Activated CD8-positive, alpha-beta memory T cell treated with anti-CD3 and anti-CD28 coated beads, Interleukin-2, amount 50 U/mL, for 24 hours (primary cell): ENCODE data around the gene DCUN1D2.
"Not testable (repeated sequence)": the region's sequence is repeated elsewhere in the genome, so short reads cannot be mapped to it uniquely, and the experiment has no call there.

Experiments used
- DNase-seq: peaks from one replicate; pipeline ENCODE4 v3.0.0-alpha.2; 2020; ENCODE audit errors: extremely low read depth

Gene DCUN1D2

DNA sequence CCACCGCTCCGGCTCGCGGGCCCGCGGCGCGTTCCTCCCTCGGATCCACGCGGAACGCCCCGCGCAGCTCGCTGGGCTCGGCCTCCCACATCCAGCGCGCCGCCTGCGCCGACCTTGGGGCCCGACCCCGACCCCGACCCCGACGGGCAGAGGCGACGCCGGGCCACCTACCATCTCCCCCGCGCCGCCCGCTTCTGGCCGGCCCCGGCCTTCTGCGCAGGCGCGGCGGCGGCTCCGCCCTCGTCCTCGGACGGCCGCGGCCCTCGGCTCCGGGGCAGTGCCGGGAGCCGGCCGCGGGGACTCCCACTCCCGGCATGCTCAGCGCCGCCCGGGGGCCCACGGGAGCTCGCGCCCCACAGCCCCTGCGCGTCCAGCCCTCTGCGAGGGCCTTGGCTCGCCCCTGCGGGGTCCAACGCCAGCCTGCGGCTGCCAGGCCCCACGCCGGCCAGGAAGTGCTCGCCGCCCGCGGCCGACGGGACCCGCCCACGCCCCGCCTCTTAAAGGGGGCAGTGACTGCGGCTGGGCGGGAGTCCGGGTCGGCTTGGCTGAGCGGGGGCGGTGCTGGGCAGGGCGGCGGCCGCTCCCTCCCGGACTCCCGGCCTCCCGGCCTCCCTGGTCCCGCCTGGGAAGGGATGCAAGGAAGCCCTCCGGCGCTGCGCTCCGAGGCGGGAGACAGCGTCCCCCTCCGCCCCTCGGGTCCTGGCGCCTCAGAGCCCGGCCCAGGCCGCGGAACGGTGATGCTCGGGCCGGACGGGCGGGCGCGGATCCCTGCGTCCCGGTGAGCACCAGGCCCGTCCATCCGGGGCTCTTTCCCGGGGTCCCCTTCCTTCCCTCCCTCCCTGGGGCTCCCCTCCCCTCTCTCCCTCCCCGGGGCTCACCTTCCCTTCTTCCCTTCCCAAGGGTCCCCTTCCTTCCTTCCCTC, at the start of gene DCUN1D2:
DCUN1D2 (minus strand) TSS at position 216 of the 922 bp plus-strand sequence; CDS start at position 174, 42 bp downstream.
- DNase-seq, result peak; percentile 21

DNA sequence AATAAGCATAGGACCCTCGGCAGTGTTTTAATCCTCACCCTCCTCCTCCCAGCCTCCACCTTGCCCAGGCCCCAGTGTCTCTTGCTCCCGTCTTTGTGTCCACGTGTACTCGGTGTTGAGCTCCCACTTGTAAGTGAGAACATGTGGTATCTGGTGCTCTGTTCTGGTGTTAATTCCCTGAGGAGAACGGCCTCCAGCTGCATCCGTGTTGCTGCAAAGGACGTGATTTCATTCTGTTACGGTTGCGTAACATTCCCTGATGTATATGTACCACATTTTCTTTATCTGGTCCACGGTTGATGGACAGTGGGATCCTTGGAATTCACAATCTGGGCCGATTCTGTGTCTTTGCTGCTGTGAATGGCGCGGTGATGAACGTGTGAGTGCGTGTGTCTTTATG, 49.3 kb upstream of the DCUN1D2 start:
- DNase-seq, result no peak

DNA sequence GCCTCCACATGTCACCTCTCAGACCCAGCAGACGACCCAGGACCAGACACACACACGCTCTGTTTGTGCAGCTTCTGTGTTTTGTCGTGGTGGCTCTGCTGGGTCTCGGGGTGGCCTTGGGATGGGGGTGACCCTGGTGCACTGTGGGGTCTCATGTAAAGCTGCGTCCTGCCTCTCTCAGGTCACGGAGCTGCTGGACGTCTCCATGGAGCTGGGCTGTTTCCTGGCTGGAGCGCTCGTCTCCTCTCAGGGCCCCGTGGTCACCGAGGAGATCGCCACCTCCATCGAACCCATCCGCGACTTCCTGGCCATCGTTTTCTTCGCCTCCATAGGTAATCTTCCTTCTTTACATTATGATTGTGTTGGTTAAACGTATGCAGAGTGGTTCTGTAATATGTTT, 48.7 kb upstream of the DCUN1D2 start:
- DNase-seq, result no peak

DNA sequence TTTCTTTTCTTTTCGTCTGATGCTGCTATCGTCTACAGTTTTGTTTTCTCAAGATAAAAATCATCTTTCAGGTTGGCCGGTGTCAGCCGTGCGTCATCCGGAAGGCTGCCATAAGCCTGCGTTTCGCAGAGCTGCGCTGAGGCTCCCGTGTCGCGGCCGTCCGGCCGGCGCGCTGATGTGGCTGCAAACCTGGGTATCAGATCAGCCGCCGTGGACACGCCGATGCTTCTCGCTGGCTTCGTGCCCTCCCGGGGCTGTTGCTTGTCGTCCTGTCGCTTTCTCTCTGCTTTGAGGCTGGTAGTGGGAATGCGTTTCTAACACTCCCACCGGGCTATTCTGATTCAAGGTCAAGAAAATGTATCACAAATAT, 48.2 kb upstream of the DCUN1D2 start:
- no peak for DNase-seq

DNA sequence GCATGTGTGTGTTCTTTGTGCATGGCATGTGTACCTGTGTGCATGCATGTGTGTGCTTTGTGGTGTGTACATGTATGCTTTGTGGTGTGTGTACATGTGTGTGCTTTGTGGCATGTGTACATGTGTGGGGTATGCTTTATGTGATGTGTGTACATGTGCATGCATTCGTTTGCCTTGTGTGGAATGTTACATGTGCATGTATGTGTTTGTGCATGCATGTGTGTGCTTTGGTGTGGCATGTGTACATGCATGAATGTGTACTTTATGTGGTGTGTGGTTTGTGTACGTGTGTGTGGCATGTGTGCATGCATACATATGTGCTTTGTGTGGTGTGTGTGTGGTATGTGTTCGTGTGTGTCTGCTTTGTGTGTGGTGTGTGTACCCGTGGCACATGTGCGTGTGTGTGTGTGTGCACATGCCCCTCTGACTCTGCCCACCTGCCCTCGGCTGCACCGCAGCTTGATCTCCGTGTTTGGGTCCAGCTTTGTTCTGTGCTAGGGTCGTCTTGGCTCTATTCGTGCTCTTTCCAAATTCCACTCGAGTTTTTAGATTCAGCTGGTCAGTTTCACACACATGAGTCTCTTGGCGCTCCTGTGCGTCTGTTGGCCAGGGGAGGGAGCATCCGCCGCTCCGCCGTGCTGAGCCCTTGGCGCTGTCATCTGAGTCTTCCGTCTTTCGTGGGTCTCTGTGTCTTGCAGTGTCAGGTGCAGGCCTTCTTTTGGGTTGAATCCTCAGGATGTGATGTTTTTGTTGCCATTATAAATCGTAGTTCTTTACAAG, 47.6 kb upstream of the DCUN1D2 start:
- no peak for DNase-seq

DNA sequence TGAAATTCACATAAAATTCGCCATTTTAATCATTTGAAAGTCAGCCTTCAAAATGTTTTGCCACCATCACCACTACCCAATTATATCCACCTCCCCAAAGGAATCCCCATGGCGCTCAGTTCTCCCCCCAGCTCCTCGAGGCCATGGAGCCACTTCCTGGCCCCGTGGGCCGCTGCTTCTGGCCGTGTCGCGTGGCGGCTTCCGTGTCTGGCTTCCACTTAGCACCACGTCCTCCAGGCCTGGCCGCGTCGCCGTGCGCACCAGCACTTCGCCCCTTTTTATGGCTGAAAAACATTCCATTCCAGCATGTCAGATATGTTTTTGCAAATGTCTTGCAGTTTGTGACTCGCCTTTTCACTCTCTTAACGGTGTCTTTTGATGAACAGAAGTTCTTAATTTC, 46.7 kb upstream of the DCUN1D2 start:
- DNase-seq, result no peak

DNA sequence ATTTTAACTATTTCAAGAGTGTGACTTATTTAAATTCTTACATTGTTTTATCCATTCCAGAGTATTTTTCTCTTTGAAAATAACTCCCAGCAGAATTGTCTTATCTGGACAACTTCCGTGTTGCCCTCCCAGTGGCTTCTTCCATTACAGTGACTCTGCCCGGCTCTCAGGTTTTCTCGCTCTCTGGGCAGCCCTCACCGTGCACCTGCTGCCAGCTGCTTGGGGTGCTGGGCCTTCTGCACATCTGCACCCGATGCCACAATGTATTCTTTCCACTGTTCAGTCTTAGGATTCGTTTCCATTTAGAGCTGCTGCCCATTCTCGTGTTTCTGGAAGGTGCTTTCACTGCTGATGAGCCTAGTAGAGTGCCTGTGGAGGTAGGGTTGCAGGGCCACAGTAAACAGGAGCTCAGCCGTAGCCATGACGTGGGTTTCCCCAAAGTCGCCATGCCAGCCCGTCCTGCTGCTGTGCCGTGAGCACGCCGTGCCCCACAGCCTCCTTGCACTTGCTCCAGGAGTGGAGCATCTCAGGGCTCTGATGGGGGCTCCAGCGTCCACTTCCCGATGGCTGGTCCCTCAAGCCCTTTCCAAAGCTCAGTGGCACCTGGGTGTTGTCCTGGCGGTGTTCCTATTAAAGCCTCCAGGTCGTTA, 46.1 kb upstream of the DCUN1D2 start:
- no peak for DNase-seq

DNA sequence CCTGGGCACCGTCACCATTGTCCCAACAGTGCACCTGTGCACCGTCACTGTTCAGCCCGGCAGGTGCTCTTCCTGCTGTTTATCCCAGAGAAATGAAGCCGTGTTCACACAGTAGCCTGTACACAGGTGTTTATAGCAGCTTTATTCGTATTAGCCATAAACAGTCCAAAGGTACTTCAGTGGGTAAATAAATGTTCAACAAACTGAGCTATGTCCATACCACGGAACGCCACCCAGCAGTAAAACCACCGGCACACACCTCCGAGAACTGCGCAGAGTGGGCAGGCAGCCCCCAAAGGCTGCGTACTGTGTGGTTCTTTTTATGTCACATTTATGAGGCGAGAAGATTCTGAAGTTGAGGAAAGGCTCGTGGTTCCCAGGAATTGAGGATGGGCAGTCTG, 44.9 kb upstream of the DCUN1D2 start:
- DNase-seq, result no peak

DNA sequence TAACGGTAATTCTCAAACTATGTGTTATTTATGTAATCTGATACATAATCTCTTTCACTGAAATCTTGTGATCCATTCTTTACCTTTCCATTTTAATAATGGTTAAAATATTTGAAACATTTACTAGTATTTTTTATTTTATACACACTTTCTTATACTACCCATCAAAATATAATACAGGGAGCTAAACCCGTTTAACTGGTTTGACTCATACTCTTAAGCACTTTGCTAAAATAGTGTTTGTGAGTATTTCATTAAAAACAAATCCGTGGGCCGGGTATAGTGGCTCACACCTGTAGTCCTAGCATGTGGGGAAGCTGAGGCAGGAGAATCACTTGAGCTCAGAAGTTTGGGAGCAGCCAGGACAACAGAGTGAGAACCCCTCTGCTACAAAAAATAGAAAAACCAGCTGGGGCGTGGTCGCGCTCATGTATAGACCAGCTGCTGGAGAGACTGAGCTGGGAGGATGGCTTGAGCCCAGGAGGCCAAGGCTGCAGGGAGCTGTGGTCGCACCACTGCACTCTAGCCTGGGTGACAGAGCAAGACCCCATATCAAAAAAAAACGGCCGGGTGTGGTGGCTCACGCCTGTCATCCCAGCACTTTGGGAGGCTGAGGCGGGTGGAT, 43.8 kb upstream of the DCUN1D2 start:
- no peak for DNase-seq

DNA sequence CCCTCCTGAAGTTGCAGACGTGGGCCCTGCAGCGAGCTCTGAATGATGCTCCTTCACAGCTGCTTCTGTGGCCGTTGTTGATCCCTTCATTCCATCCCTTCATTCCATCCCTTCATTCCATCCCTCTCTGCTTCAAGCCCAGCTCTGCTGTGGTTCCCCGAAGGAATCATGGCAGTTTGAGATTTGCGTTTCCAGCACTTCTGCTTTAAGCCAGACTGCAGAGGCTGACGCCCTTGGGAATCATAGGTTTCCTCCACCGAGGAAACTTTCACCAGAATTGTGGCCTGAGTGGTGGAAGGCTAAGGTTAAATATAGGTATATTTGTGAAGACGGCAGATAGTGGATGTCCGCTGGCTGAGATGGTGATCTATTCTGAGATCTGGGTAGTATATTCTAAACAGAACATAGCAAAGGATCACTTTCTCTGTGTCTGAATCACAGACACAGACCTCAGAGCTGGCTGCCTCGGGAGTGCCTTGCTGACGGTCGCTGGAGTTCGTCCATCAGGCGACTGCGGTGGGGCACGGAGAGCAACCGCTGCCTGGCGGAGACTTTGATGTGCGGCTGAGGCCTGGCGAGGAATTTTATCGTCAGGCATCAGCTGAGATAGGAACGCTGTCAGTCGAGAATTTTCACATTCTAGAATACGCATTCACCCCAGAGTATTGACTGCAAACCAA, 42.8 kb upstream of the DCUN1D2 start:
- no peak for DNase-seq

DNA sequence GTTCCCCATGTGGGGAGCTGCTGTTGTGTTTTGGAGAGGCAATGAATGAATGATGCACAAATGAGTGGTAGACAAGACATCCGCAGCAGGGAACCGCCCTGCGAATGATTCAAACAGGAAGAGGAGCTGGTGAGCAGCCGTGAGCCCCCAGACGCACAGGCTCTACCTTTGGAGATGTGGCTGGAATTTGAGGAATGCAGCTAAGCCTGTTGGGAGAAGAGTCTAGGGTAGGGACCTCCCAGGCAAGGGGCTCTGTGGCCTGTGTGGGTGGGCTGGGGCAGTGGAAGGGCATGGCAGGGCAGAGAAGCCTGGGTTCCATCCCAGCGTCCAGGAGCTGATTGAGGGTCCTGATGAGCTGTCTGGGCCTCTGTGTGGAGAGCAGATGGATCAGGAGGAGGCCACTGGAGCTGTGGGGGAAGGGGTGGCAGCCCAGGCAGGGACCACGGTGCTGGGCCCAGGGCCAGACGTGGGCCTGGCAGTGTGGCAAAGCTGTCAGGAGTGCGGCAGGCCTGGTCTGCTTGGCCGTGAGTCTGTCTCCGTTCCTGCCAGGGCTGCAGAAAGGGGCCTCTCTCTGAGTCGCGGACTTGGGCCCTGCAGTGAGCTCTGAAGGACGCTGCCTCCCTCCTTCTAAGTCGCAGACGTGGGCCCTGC, 41.8 kb upstream of the DCUN1D2 start:
- no peak for DNase-seq

DNA sequence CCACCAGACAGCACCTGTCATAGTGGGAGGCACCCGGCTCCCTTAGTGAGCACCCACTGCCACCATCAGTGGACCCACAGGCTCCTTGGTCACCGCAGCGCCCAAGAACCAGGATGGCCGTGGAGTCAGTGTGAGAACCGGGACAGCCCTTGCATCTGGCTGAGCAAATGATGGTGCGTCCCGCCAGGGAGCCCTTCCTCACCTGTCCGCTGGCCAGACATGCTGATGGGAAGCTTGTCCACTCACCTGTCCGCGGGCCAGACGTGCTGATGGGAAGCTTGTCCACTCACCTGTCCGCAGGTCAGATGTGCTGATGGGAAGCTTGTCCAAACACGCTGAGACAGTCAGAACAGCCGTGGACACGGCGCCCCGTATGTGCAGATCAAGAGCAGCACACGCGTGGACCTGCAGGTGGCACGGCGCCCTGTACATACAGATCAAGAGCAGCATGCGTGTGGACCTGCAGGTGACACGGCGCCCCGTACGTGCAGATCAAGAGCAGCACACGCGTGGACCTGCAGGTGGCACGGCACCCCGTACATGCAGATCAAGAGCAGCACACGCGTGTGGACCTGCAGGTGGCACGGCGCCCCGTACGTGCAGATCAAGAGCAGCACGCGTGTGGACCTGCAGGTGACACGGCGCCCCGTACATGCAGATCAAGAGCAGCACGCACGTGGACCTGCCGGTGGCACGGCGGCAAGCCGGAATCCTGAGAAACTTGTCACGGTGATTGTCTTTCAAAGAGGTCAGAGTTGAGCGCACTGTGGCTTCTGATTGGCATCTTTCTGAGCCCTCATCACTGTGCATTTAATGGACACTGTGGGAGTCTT, 40.7 kb upstream of the DCUN1D2 start:
- no peak for DNase-seq

DNA sequence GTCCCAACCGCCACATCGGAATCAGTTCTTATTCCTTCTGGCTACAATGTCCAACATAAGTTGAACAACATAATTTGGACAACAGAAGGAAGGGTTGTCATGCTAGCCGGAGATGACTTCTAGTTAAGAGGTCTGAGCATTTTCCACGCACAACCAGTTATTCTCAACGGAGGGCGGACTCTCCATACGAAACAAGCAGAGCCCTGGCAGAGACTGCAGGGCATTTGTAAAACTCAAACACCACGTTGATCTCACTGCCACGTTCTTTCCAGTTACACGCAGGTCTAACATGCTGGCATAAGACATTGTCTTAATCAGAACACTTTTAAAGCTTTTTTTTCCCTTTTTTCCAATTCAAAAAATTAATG, 38.3 kb upstream of the DCUN1D2 start:
- DNase-seq, result no peak

DNA sequence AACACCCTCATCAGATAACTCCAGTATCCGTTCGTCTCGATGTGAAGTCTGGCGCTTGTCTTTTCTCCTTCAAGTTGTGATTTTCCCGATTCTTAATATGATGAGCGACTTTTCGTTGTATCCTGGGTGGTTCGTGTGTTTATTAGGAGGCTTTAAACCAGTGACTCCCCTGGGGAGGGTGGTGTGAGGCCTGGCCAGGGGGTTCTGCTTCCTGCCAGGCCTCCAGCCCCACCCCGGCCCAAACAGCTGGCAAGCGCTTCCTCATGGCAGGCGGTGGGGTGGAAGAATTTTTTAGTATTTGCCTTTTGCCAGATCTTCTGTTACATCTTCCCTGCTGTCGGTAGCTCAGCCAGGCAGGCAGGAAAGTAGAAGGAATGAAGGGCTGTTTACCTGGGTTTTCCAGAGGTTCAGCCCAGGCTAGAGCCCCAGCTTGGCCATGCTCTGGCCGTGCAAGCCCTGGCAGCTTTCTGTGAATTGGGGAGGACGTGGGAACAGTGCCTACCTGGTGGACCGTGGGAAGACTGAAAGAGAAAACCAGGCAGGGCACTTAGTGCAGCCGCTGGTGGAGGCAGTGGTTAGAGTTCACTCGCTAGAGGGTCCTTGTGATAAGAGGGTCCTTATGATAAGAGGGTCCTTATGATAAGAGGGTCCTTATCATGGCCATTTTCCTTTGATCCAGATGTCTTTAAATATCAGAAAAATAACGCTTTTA, 37.7 kb upstream of the DCUN1D2 start:
- DNase-seq, result no peak

DNA sequence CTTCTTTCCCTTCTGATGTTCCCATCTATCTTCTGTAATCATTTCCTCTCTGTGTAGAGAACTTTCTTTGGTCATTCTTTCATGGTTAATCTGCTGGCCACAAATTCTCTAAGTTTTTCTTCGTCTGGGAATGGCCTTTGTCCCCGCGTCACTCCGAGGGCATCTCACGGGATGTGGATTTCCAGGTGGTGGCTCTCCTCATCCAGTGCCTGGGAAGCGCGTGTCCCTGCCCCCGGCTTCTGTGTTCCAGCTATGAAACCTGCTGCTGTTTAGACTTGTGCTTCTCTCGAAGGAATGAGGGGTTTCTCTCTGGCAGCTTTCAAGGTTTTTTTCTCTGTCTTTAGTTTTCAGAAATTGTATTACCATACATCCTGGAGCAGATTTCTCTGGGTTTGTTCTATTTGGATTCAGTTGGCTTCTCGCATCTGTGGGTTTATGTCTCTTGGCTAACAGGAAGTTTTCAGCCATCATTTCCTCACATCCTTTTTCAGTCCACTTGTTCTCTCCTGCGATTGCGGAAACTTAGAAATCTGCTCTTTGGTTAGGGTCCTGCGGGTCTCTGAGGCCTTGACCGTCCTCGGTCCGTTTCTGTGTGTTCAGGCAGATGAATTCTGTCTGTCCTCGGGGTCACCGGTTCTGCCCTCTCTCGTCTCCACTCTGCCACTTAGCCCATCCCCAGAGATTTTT, 36.9 kb upstream of the DCUN1D2 start:
- no peak for DNase-seq

DNA sequence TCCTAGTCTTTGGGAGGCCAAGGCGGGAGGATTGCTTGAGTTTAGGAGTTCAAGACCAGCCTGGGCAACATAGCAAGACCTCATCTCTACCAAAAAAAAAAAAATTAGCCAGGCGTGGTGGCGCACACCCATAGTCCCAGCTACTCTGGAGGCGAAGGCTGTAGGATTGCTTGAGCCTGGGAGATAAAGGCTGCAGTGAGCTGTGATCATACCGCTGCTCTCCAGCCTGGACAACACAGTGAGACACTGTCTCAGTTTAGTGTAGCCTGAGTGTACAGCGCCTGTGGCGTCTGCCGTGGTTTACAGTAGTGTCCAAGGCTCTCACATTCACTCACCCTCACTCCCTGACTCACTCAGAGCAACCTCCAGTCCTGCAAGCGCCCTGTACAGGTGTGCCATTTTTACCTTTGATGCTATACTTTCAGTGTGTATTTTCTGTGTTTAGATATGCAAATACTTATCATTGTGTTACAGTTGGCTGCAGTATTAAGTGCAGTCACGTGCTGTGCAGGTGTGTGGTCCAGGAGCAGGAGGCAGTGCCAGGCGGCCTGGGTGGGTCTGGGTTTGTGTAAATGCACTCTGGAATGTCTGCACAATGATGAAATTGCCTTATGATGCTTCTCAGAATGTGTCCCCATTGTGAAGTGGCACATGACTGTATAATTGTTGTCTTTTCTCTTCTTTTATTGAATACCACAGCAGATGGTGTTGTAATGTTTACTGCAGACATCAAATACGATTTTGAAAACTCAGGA, 36.1 kb upstream of the DCUN1D2 start:
- no peak for DNase-seq

DNA sequence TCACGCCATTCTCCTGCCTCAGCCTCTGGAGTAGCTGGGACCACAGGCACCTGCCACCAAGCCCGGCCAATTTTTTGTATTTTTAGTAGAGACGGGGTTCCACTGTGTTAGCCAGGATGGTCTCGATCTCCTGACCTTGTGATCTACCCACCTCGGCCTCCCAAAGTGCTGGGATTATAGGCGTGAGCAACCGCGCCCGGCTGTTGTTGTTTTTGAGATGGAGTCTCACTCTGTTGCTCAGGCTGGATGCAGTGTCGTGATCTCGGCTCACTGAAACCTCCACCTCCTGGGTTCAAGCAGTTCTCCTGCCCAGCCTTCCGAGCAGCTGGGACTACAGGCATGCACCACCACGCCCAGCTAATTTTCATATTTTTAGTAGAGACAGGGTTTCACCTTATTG, 31.9 kb upstream of the DCUN1D2 start:
- not testable (repeated sequence) for DNase-seq

DNA sequence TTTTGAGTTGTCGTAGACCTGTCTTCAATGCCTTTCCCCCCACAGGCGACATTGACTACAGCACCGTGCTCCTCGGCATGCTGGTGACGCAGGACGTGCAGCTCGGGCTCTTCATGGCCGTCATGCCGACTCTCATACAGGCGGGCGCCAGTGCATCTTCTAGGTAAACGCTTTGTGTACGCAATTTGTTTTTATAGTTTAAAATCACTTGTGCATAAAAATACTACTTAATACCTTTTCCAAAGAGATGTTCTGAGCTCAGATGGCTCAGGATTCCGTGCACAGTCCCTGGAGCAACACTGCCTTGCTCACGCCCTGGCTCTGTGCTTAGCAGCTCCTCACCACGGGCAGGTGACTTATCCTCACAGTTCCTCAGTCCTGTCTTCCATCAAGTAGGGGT, 30.1 kb upstream of the DCUN1D2 start:
- DNase-seq, result no peak
